GM10266 (cell line): ENCODE measurements around the gene OR2AK2.

Experiments used
- DNase-seq: peaks from one replicate; pipeline ENCODE4 v3.0.0; 2012; ENCODE audit errors: extremely low spot score
- TF ChIP-seq, protein P1 (sequence below): IDR thresholded peaks from 2 replicates; pipeline ENCODE4 v1.5.1; 2012; ENCODE audit warnings: mild to moderate bottlenecking, low read depth; ENCODE audit not compliant: control insufficient read depth, insufficient read depth; ENCODE audit errors: missing control alignments

OR2AK2 gene

DNA sequence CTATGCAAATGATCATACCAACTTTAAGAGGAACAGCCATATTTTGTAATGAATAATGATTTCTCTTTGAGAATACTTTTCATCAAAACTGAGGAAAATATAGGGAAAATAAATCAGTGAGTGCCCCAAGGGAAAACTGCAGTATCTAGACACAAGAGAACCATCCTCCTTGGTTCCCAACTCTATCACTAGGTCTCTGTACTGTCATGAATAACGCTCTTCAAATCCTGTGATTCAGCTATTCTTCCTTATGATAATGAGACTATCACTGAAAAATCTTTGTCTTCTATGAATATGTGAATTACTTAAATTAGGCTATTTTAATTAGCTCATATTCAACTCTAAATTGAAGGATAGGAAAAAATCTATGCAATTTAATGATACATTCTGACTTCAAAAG is 50.8 kb downstream of the OR2AK2 start:
- TF ChIP-seq, protein P1, sequence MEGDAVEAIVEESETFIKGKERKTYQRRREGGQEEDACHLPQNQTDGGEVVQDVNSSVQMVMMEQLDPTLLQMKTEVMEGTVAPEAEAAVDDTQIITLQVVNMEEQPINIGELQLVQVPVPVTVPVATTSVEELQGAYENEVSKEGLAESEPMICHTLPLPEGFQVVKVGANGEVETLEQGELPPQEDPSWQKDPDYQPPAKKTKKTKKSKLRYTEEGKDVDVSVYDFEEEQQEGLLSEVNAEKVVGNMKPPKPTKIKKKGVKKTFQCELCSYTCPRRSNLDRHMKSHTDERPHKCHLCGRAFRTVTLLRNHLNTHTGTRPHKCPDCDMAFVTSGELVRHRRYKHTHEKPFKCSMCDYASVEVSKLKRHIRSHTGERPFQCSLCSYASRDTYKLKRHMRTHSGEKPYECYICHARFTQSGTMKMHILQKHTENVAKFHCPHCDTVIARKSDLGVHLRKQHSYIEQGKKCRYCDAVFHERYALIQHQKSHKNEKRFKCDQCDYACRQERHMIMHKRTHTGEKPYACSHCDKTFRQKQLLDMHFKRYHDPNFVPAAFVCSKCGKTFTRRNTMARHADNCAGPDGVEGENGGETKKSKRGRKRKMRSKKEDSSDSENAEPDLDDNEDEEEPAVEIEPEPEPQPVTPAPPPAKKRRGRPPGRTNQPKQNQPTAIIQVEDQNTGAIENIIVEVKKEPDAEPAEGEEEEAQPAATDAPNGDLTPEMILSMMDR: no peak

More for the DNA sequence above, 50.8 kb downstream of the OR2AK2 start:
- no peak for DNase-seq
